OCI-LY1 (cell line): ENCODE data around the gene GNA14.

Experiments used
- CTCF ChIP-seq: fragments of 200-600 bp; sonication (generic), shearing (Covaris generic); IDR thresholded peaks from 2 replicates; pipeline ENCODE4 v1.5.1; 2017; ENCODE audit warnings: mild to moderate bottlenecking, antibody characterized with exemption, low read length, moderate library complexity, mixed read lengths
- EZH2 ChIP-seq: fragments of 200-600 bp; sonication (generic), shearing (Covaris generic); IDR thresholded peaks from 2 replicates; pipeline ENCODE4 v1.8.0; 2017; ENCODE audit warnings: borderline replicate concordance, mixed run types, mild to moderate bottlenecking, antibody characterized with exemption, low read length, moderate library complexity, mixed read lengths

GRCh38 chr9:77677397-77677796 is 29.3 kb upstream of the GNA14 start:
- no peak for TF ChIP-seq CTCF
- no peak for TF ChIP-seq EZH2
